H9 (cell line): ENCODE measurements around the gene CEP112. TPM values are rescaled to one million over a fixed set of nuclear protein-coding genes. Genes with fewer than 3 reads are reported as not detected.

Experiments
- DNase-seq: peaks from one replicate; pipeline ENCODE4 v3.0.0-alpha.2; 2017
- H2AFZ ChIP-seq: one replicate; pipeline ENCODE4 v1.6.1; 2013; ENCODE audit warnings: mild to moderate bottlenecking, low read length, control low read depth, moderate library complexity
- H2AK5ac ChIP-seq: 2 replicates; pipeline ENCODE4 v1.6.1; 2013; ENCODE audit warnings: low read length, control low read depth, mixed read lengths; ENCODE audit not compliant: insufficient read length
- H2BK120ac ChIP-seq: one replicate; pipeline ENCODE4 v1.6.1; 2013; ENCODE audit warnings: low read depth, mild to moderate bottlenecking, low read length, control low read depth, inconsistent platforms; ENCODE audit not compliant: poor library complexity, severe bottlenecking
- H2BK12ac ChIP-seq: 2 replicates; pipeline ENCODE4 v1.6.1; 2013; ENCODE audit warnings: low read length, control low read depth, mixed read lengths, low read depth; ENCODE audit not compliant: insufficient read length
- H2BK15ac ChIP-seq: 2 replicates; pipeline ENCODE4 v1.6.1; 2013; ENCODE audit warnings: low read depth, low read length, control low read depth
- H2BK20ac ChIP-seq: one replicate; pipeline ENCODE4 v1.6.1; 2013; ENCODE audit warnings: low read depth, mild to moderate bottlenecking, low read length, control low read depth, inconsistent platforms; ENCODE audit not compliant: poor library complexity, severe bottlenecking
- H2BK5ac ChIP-seq: 2 replicates; pipeline ENCODE4 v1.6.1; 2013; ENCODE audit warnings: low read length, control low read depth, mixed read lengths; ENCODE audit not compliant: insufficient read length
- H3K14ac ChIP-seq: 2 replicates; pipeline ENCODE4 v1.6.1; 2013; ENCODE audit warnings: low read length, control low read depth; ENCODE audit not compliant: insufficient read depth
- H3K18ac ChIP-seq: 2 replicates; pipeline ENCODE4 v1.6.1; 2013; ENCODE audit warnings: low read depth, mild to moderate bottlenecking, mixed read lengths, low read length, control low read depth; ENCODE audit not compliant: insufficient read length
- H3K23ac ChIP-seq: 2 replicates; pipeline ENCODE4 v1.6.1; 2013; ENCODE audit warnings: low read length, control low read depth, mixed read lengths, low read depth; ENCODE audit not compliant: insufficient read length
- H3K23me2 ChIP-seq: 2 replicates; pipeline ENCODE4 v1.6.1; 2013; ENCODE audit warnings: low read depth, mild to moderate bottlenecking, mixed read lengths, low read length, control low read depth; ENCODE audit not compliant: insufficient read length, poor library complexity, severe bottlenecking
- H3K27ac ChIP-seq: 2 replicates; pipeline ENCODE4 v1.5.1; 2013; ENCODE audit warnings: low read length, control low read depth, mixed read lengths, low read depth; ENCODE audit not compliant: insufficient read length
- H3K27me3 ChIP-seq: 2 replicates; pipeline ENCODE4 v1.6.1; 2013; ENCODE audit warnings: low read length, control low read depth, inconsistent platforms; ENCODE audit not compliant: insufficient read depth
- H3K4ac ChIP-seq: 2 replicates; pipeline ENCODE4 v1.6.1; 2013; ENCODE audit warnings: low read depth, mild to moderate bottlenecking, control low read depth, inconsistent platforms, low read length, moderate library complexity
- H3K4me1 ChIP-seq: 2 replicates; pipeline ENCODE4 v1.6.1; 2013; ENCODE audit warnings: low read length, control low read depth, inconsistent platforms; ENCODE audit not compliant: insufficient read depth
- H3K4me2 ChIP-seq: 2 replicates; pipeline ENCODE4 v1.6.1; 2013; ENCODE audit warnings: low read length, control low read depth, mixed read lengths; ENCODE audit not compliant: insufficient read length, insufficient read depth
- H3K56ac ChIP-seq: 2 replicates; pipeline ENCODE4 v1.6.1; 2013; ENCODE audit warnings: low read depth, mild to moderate bottlenecking, mixed read lengths, low read length, control low read depth; ENCODE audit not compliant: insufficient read length
- H3K79me1 ChIP-seq: 2 replicates; pipeline ENCODE4 v1.6.1; 2013; ENCODE audit warnings: low read depth, mild to moderate bottlenecking, moderate library complexity, low read length, control low read depth, inconsistent platforms; ENCODE audit not compliant: insufficient read depth, poor library complexity, severe bottlenecking
- H3K79me2 ChIP-seq: 2 replicates; pipeline ENCODE4 v1.6.1; 2013; ENCODE audit warnings: low read length, control low read depth, inconsistent platforms; ENCODE audit not compliant: insufficient read depth
- H3K9ac ChIP-seq: 2 replicates; pipeline ENCODE4 v1.6.1; 2013; ENCODE audit warnings: low read length, control low read depth, mixed read lengths; ENCODE audit not compliant: insufficient read length; ENCODE audit errors: extremely low read depth
- H3K9me3 ChIP-seq: one replicate; pipeline ENCODE4 v1.6.1; 2013; ENCODE audit warnings: low read depth, low read length, inconsistent platforms; ENCODE audit not compliant: control insufficient read depth
- H3T11ph ChIP-seq: one replicate; pipeline ENCODE4 v1.6.1; 2013; ENCODE audit warnings: mild to moderate bottlenecking, low read length, control low read depth, inconsistent platforms
- H4K20me1 ChIP-seq: one replicate; pipeline ENCODE4 v1.6.1; 2013; ENCODE audit not compliant: control insufficient read depth, insufficient read length, insufficient read depth
- H4K5ac ChIP-seq: 2 replicates; pipeline ENCODE4 v1.6.1; 2013; ENCODE audit warnings: low read depth, mild to moderate bottlenecking, mixed read lengths, low read length, control low read depth; ENCODE audit not compliant: insufficient read length
- H4K8ac ChIP-seq: replicated peaks from 2 replicates; pipeline ENCODE4 v1.6.1; 2013; ENCODE audit warnings: low read length, control low read depth, mixed read lengths, low read depth; ENCODE audit not compliant: insufficient read length
- H4K91ac ChIP-seq: 2 replicates; pipeline ENCODE4 v1.6.1; 2013; ENCODE audit warnings: low read depth, mild to moderate bottlenecking, moderate library complexity, mixed read lengths, low read length, control low read depth; ENCODE audit not compliant: insufficient read length
- H3K27ac Mint-ChIP-seq, 3 experiments: 2 replicates in 2 of 3; 3 replicates in 1 of 3; pipeline ENCODE4 v1.8.0; 2020 to 2021; ENCODE audit warnings: mixed read lengths in 3 of 3, mild to moderate bottlenecking in 1 of 3, moderate library complexity in 1 of 3
- H3K27me3 Mint-ChIP-seq: 2 replicates; pipeline ENCODE4 v1.8.0; 2021; ENCODE audit warnings: low read depth, mild to moderate bottlenecking, moderate library complexity, mixed read lengths
- H3K36me3 Mint-ChIP-seq, 3 experiments: 2 replicates in 2 of 3; 3 replicates in 1 of 3; pipeline ENCODE4 v1.8.0; 2020 to 2021; ENCODE audit warnings: low read depth in 3 of 3, mixed read lengths in 3 of 3; ENCODE audit not compliant: insufficient read depth in 1 of 3
- H3K4me1 Mint-ChIP-seq, 2 experiments: 2 replicates each; pipeline ENCODE4 v1.8.0; 2020; ENCODE audit warnings: mixed read lengths in 2 of 2
- H3K4me3 Mint-ChIP-seq, 2 experiments: 2 replicates in 1 of 2; 3 replicates in 1 of 2; pipeline ENCODE4 v1.8.0; 2020 to 2021; ENCODE audit warnings: mild to moderate bottlenecking in 2 of 2, mixed read lengths in 2 of 2, moderate library complexity in 1 of 2
- H3K9me3 Mint-ChIP-seq, 2 experiments: 2 replicates in 1 of 2; 3 replicates in 1 of 2; pipeline ENCODE4 v1.8.0; 2020; ENCODE audit warnings: mild to moderate bottlenecking in 2 of 2, mixed read lengths in 2 of 2, moderate library complexity in 1 of 2
- WGBS: extraction: QIAGEN DNeasy Blood & Tissue Kit; methylation state at CpG from one replicate; pipeline ENCODE4 v1.1.7; 2013; ENCODE audit warnings: missing lambda C conversion rate, low lambda C conversion rate, mixed read lengths; ENCODE audit not compliant: insufficient read length; ENCODE audit errors: extremely low coverage; 5-methylcytosine and 5-hydroxymethylcytosine counted together
- total RNA-seq: library from RNA; stranded (reverse); gene quantifications from 2 replicates; pipeline ENCODE4 v1.2.1, GENCODE V29; 2021
- TF ChIP-seq, protein P1 (sequence below): fragments of 200-600 bp; sonication (generic); conservative IDR thresholded peaks from 3 replicates; pipeline ENCODE4 v1.8.0; 2021; ENCODE audit warnings: antibody characterized with exemption, mild to moderate bottlenecking

Gene CEP112
- total RNA-seq, 1 experiment from 2014 or later: 5.4 TPM

- no peak overlapping the region for H3K4me2 ChIP-seq
- 0 out of 7 replicates have a peak, but pooled peaks cover 0 to 3% (median 0%) of the 10 kb centered on the region in 3 experiments for H3K36me3 Mint-ChIP-seq
- H2BK20ac ChIP-seq: no peak overlapping the region
- no peak overlapping the region for H2BK12ac ChIP-seq
- no peaks in the 10 kb centered on the region for H3K4me1 ChIP-seq
- WGBS: no CpG with 5 or more reads among the region's 2 CpGs
- no peaks in the 10 kb centered on the region for H3K9me3 Mint-ChIP-seq
- H3K27ac ChIP-seq: no peak overlapping the region
- H3K9ac ChIP-seq: no peak overlapping the region
- no peaks in the 10 kb centered on the region for H3K27me3 Mint-ChIP-seq
- H3K56ac ChIP-seq: no peak overlapping the region
- TF ChIP-seq, protein P1, sequence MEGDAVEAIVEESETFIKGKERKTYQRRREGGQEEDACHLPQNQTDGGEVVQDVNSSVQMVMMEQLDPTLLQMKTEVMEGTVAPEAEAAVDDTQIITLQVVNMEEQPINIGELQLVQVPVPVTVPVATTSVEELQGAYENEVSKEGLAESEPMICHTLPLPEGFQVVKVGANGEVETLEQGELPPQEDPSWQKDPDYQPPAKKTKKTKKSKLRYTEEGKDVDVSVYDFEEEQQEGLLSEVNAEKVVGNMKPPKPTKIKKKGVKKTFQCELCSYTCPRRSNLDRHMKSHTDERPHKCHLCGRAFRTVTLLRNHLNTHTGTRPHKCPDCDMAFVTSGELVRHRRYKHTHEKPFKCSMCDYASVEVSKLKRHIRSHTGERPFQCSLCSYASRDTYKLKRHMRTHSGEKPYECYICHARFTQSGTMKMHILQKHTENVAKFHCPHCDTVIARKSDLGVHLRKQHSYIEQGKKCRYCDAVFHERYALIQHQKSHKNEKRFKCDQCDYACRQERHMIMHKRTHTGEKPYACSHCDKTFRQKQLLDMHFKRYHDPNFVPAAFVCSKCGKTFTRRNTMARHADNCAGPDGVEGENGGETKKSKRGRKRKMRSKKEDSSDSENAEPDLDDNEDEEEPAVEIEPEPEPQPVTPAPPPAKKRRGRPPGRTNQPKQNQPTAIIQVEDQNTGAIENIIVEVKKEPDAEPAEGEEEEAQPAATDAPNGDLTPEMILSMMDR: no peak
- H3K23me2 ChIP-seq: no peaks in the 10 kb centered on the region
- no peaks in the 10 kb centered on the region for H3K79me1 ChIP-seq
- no peaks in the 10 kb centered on the region for H3K27me3 ChIP-seq
- no peak overlapping the region for H4K8ac ChIP-seq
- no peak overlapping the region for H2AK5ac ChIP-seq
- no peaks in the 10 kb centered on the region for H3K4me1 Mint-ChIP-seq
- H3K4me3 Mint-ChIP-seq: no peak overlapping the region
- H3K18ac ChIP-seq: no peak overlapping the region
- H2BK120ac ChIP-seq: no peak overlapping the region
- H3T11ph ChIP-seq: no peak overlapping the region
- no peak overlapping the region for H4K91ac ChIP-seq
- no peak overlapping the region for H3K4ac ChIP-seq
- no peaks in the 10 kb centered on the region for H3K79me2 ChIP-seq
- H3K9me3 ChIP-seq: no peaks in the 10 kb centered on the region
- H2AFZ ChIP-seq: no peak overlapping the region
- H4K5ac ChIP-seq: no peak overlapping the region
- H3K14ac ChIP-seq: no peak overlapping the region
- H4K20me1 ChIP-seq: no peaks in the 10 kb centered on the region
- no peak overlapping the region for H2BK5ac ChIP-seq
- DNase-seq: no peak
- no peak overlapping the region for H2BK15ac ChIP-seq
- no peak overlapping the region for H3K23ac ChIP-seq
- H3K27ac Mint-ChIP-seq: no peak overlapping the region; a peak in 1 of 7 replicates
Observed at GRCh38 chr17:66172691-66173223, 19.2 kb downstream of the CEP112 start.
